ENCODE measurements around the gene LIAS.

DNA sequence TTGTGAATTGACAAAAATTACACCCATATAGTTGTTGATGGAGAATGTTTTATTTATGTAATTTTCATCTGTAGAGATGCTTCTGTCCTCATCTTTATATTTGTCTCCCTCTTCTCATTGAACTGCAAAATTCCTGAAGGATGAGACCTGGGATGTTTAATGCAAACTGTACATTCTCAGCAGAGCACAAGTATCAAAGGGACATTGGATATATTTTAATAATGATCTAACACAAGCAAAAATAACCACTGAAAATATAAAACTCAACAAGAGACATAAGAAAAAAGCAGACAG lies 39.8 kb downstream of the LIAS start:
- TF ChIP-seq, protein P1, sequence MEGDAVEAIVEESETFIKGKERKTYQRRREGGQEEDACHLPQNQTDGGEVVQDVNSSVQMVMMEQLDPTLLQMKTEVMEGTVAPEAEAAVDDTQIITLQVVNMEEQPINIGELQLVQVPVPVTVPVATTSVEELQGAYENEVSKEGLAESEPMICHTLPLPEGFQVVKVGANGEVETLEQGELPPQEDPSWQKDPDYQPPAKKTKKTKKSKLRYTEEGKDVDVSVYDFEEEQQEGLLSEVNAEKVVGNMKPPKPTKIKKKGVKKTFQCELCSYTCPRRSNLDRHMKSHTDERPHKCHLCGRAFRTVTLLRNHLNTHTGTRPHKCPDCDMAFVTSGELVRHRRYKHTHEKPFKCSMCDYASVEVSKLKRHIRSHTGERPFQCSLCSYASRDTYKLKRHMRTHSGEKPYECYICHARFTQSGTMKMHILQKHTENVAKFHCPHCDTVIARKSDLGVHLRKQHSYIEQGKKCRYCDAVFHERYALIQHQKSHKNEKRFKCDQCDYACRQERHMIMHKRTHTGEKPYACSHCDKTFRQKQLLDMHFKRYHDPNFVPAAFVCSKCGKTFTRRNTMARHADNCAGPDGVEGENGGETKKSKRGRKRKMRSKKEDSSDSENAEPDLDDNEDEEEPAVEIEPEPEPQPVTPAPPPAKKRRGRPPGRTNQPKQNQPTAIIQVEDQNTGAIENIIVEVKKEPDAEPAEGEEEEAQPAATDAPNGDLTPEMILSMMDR (IDR thresholded peaks at IDR 0.05), result no peak
- TF ChIP-seq POLR2A (IDR thresholded peaks at IDR 0.05), result no peak
